Measurements from ENCODE around the gene DLGAP5. TPM values are rescaled to one million over a fixed set of nuclear protein-coding genes. Genes with fewer than 3 reads are reported as not detected.

Gene DLGAP5
- polyA plus RNA-seq, 4 donors, result 0.81 to 13.2 (median 6.6) TPM

Other genes with a start within 250 kb of the DLGAP5 start
- gene WDHD1, start 164.5 kb downstream of the DLGAP5 start, polyA plus RNA-seq, result 1 to 10 TPM in 2 of 4 donors, under 1 TPM in 2; 0.45 to 9.7 (median 2.0) TPM
- 10 to 100 TPM in 2 of 4 donors, 1 to 10 TPM in 2; 4.8 to 11.1 (median 10.0) TPM for gene SOCS4, start 164.3 kb downstream of the DLGAP5 start, polyA plus RNA-seq
- gene MAPK1IP1L, start 139.9 kb downstream of the DLGAP5 start, polyA plus RNA-seq, result 10 to 100 TPM; 24.3 to 80.6 (median 31.4) TPM
- gene LGALS3, start 62.3 kb downstream of the DLGAP5 start, polyA plus RNA-seq, result 1,000 to 10,000 TPM in 3 of 4 donors, 100 to 1,000 TPM in 1; 593 to 2,279 (median 1,750) TPM
- 10 to 100 TPM; 13.5 to 30.1 (median 14.9) TPM for gene FBXO34, start 79.8 kb upstream of the DLGAP5 start, polyA plus RNA-seq
- 10 to 100 TPM in 1 of 4 donors, 1 to 10 TPM in 3; 3.5 to 19.8 (median 5.9) TPM for gene ATG14, start 220.2 kb upstream of the DLGAP5 start, polyA plus RNA-seq
- under 1 TPM in 1 of 4 donors, not detected in 3; 0.35 TPM for gene TBPL2, start 249.0 kb upstream of the DLGAP5 start, polyA plus RNA-seq

Measured in small intestine (tissue), 4 donors.